Tibial artery (tissue), 4 donors: ENCODE data around the gene IGF1R.
A peak's percentile ranks its signal among the peaks of the same experiment; 100 is the strongest.

Experiments
- DNase-seq, 2 donors: peaks; one replicate each; pipeline ENCODE4 v3.0.0-alpha.2; 2019
- H3K27ac ChIP-seq, 2 donors: fragments of 200-600 bp; sonication (generic) in 1 of 2; 1 replicate in 1 of 2; 2 replicates in 1 of 2; pipeline ENCODE4 v1.5.1; 2018 to 2019; ENCODE audit warnings: mild to moderate bottlenecking in 1 of 2
- H3K27me3 ChIP-seq, 2 donors: fragments of 200-600 bp; sonication (generic) in 1 of 2; one replicate each; pipeline versions ENCODE4 v1.5.1 to v1.6.0; 2016 to 2019
- H3K36me3 ChIP-seq, 3 donors: fragments of 200-600 bp; sonication (generic) in 2 of 3; one replicate each; pipeline ENCODE4 v1.5.1; 2016 to 2019; ENCODE audit warnings: mild to moderate bottlenecking in 2 of 3
- H3K4me1 ChIP-seq, 4 donors: fragments of 200-600 bp; sonication (generic) in 2 of 4; 1 replicate in 3 of 4; 2 replicates in 1 of 4; pipeline ENCODE4 v1.5.1; 2016 to 2019
- H3K4me3 ChIP-seq, 2 donors: fragments of 200-600 bp; sonication (generic) in 1 of 2; 1 replicate in 1 of 2; 2 replicates in 1 of 2; pipeline ENCODE4 v1.5.1; 2018 to 2019; ENCODE audit warnings: mild to moderate bottlenecking in 2 of 2
- H3K9me3 ChIP-seq, 3 donors: fragments of 200-600 bp; sonication (generic) in 1 of 3; one replicate each; pipeline ENCODE4 v1.5.1; 2016 to 2019
- intact Hi-C: fragments of 100-400 bp; cut with DNase I; formaldehyde crosslinking; loops from one replicate; pipeline ENCODE4 v1.15.0; 2023; ENCODE audit warnings: low total_unique reads
- TF ChIP-seq, protein P1 (sequence below), 2 experiments: fragments of 200-600 bp in 1 of 2; fragments of 450-650 bp in 1 of 2; IDR thresholded peaks; one replicate each; pipeline ENCODE4 v1.5.1; 2017 to 2019; ENCODE audit warnings: antibody characterized with exemption in 2 of 2, mild to moderate bottlenecking in 1 of 2, moderate library complexity in 1 of 2

IGF1R gene

DNA sequence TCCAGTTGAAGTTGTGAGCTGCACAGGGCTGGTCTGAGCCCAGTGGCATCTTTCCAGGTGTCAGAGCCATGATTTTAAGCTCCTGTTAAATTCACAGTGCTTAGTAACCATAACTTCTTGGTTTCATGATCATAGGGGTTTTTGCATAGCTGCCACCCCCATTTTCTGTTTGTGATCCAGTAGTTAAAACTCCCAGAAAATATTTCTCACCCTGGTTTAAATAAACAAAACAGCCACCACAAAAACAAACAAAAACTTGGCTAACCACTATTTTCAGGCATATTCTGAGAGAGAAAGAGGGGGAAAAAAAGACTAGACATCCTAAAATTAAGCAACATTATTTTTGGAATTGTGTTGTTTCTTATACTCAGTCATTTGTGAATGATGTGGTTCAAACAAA lies 175.3 kb downstream of the IGF1R start:
- H3K9me3 ChIP-seq, result peaks cover 0 to 12% (median 0%) of the 10 kb centered on the region in 3 donors
- TF ChIP-seq, protein P1, sequence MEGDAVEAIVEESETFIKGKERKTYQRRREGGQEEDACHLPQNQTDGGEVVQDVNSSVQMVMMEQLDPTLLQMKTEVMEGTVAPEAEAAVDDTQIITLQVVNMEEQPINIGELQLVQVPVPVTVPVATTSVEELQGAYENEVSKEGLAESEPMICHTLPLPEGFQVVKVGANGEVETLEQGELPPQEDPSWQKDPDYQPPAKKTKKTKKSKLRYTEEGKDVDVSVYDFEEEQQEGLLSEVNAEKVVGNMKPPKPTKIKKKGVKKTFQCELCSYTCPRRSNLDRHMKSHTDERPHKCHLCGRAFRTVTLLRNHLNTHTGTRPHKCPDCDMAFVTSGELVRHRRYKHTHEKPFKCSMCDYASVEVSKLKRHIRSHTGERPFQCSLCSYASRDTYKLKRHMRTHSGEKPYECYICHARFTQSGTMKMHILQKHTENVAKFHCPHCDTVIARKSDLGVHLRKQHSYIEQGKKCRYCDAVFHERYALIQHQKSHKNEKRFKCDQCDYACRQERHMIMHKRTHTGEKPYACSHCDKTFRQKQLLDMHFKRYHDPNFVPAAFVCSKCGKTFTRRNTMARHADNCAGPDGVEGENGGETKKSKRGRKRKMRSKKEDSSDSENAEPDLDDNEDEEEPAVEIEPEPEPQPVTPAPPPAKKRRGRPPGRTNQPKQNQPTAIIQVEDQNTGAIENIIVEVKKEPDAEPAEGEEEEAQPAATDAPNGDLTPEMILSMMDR (IDR thresholded peaks at IDR 0.05), result no peak
- H3K27me3 ChIP-seq, result no peaks in the 10 kb centered on the region
- H3K36me3 ChIP-seq, result peaks cover 0 to 8% (median 0%) of the 10 kb centered on the region in 3 donors
- H3K4me1 ChIP-seq, result peaks cover 0 to 48% (median 16%) of the 10 kb centered on the region in 4 donors
- H3K4me3 ChIP-seq, result no peak overlapping the region
- intact Hi-C loops, result no loop called here
- H3K27ac ChIP-seq, result peak overlapping the region; percentile 31 to 39
- DNase-seq, result no peak

DNA sequence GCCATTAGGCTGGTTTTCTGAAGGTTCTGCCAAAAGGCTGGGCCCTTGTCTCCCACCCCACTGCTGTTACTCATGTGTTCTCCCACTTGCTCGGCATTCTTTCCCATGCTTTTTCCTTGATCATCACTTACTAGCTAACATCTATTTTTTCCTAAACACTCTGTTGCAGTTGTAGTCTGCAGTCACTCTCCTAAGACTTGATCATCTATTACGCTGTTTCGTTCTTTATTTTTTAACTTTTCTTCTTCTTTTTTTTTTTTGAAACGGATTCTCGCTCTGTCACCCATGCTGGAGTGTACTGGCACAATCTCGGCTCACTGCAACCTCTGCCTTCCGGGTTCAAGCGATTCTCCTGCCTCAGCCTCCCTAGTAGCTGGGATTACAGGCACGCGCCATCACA lies 176.3 kb downstream of the IGF1R start:
- peaks cover 0 to 20% (median 4%) of the 10 kb centered on the region in 3 donors for H3K9me3 ChIP-seq
- H3K36me3 ChIP-seq, result peaks cover 0 to 11% (median 0%) of the 10 kb centered on the region in 3 donors
- peak overlapping the region in 1 of 2 donors; percentile 31 for H3K27ac ChIP-seq
- TF ChIP-seq, protein P1 (IDR thresholded peaks at IDR 0.05), result no peak
- H3K27me3 ChIP-seq, result no peaks in the 10 kb centered on the region
- no peak for DNase-seq
- no peak overlapping the region for H3K4me3 ChIP-seq
- intact Hi-C loops, result no loop called here
- H3K4me1 ChIP-seq, result peaks cover 0 to 51% (median 16%) of the 10 kb centered on the region in 4 donors

DNA sequence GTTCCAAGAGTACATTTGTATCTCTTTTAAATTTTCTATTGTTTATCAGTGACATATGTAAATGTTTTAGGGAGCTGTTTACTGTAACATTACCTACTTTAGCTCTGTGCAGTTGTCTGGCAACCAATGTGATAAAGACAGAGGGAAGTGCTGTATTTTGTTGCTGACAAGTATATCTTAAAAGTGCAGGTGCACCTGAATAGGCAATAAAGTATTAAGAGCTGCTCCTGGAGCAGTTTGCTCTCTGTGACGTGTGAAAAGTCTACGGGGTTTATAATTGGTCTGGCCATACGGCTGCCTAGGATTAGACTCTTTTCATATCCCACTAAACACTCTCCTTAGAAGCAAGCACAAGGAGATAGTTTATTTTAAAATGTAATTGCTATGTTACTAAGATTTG lies 178.3 kb downstream of the IGF1R start:
- intact Hi-C loops, result no loop called here
- Histone ChIP-seq H3K9me3 (peaks cover 0 to 41% (median 23%) of the 10 kb centered on the region in 3 donors), H3K4me3 (no peak overlapping the region), H3K36me3 (peaks cover 0 to 18% (median 13%) of the 10 kb centered on the region in 3 donors), H3K4me1 (peaks cover 0 to 49% (median 16%) of the 10 kb centered on the region in 4 donors), H3K27me3 (no peaks in the 10 kb centered on the region), H3K27ac (no peak overlapping the region)
- no peak for DNase-seq
- TF ChIP-seq, protein P1 (IDR thresholded peaks at IDR 0.05), result no peak

DNA sequence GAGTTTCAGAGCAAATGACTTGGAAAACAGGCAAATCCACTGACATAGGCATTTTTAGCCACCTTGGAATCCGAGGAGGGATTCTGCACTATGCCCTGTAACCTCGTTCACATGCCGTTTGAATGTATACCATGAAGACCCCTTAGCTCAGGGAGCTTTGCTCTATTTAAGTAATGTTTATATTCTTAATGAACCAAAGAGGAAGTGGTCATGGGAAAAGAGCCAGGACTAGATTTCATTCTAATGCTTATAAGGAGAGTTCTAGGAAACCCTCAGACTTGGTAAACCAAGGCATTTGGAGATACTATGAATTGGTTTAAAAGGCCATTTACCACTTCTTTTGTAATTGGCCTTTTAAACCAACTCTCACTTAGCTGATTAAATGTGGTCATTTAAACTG lies 178.9 kb downstream of the IGF1R start:
- intact Hi-C loops, result no loop called here
- no peak overlapping the region for H3K27ac ChIP-seq
- no peak for DNase-seq
- H3K9me3 ChIP-seq, result peaks cover 0 to 46% (median 28%) of the 10 kb centered on the region in 3 donors
- TF ChIP-seq, protein P1 (IDR thresholded peaks at IDR 0.05), result no peak
- peaks cover 0 to 43% (median 16%) of the 10 kb centered on the region in 4 donors for H3K4me1 ChIP-seq
- H3K27me3 ChIP-seq, result no peaks in the 10 kb centered on the region
- H3K36me3 ChIP-seq, result peaks cover 0 to 18% (median 13%) of the 10 kb centered on the region in 3 donors
- H3K4me3 ChIP-seq, result no peak overlapping the region

DNA sequence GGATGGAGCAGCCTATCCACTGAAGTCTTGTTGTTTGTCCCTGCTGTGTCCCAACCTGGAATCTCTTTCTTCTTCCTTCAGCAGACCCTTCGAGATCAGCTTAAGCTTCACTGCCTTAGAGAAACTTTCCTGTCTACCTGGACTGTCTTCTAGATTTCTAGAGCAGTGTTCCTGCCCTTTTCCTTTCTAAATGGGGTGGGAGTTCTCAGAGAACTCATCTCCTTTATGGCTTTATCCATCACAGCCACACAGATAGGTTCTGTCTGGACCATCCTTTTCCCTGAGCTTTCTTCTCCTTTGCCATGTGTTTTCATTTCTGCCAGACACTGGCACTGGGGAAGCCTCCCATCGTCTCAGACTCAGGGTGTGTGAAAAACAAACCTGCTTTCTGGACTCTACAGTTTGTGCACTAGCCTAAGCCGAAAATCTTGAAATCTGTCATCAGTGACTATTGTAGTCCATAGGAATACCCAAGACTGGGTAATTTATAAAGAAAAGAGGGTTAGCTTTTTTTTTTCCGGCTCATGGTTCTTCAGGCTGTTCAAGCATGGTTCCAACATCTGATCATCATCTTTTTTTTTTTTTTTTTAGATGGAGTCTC lies 181.8 kb downstream of the IGF1R start:
- Histone ChIP-seq H3K4me1 (peaks cover 0 to 32% (median 3%) of the 10 kb centered on the region in 4 donors), H3K4me3 (no peak overlapping the region), H3K27me3 (no peaks in the 10 kb centered on the region), H3K27ac (no peak overlapping the region), H3K36me3 (peaks cover 0 to 22% (median 13%) of the 10 kb centered on the region in 3 donors), H3K9me3 (peaks cover 0 to 57% (median 28%) of the 10 kb centered on the region in 3 donors)
- TF ChIP-seq, protein P1 (IDR thresholded peaks at IDR 0.05), result no peak
- no peak for DNase-seq
- intact Hi-C loops, result no loop called here
